K562 (cell line): ENCODE results near the gene ZNF26. TPM values are rescaled to one million over a fixed set of nuclear protein-coding genes. Genes with fewer than 3 reads are reported as not detected.

ENCODE experiments used
- CREBBP ChIP-seq: IDR thresholded peaks from one replicate; pipeline ENCODE4 v1.6.1; 2012; ENCODE audit warnings: low read depth, mild to moderate bottlenecking, control low read depth, inconsistent platforms, low read length
- E2F4 ChIP-seq: sonication (generic); formaldehyde crosslinking; IDR thresholded peaks from 2 replicates; pipeline ENCODE4 v1.8.0; 2022; ENCODE audit warnings: mild to moderate bottlenecking, low read depth, missing genetic modification reagents
- FOS ChIP-seq: IDR thresholded peaks from 3 replicates; pipeline ENCODE4 v1.6.1; 2011; ENCODE audit not compliant: insufficient read length; ENCODE audit errors: extremely low read depth
- FOXP1 ChIP-seq: sonication (generic); formaldehyde crosslinking; IDR thresholded peaks from 2 replicates; pipeline ENCODE4 v1.8.0; 2022; ENCODE audit warnings: mild to moderate bottlenecking, missing genetic modification reagents
- ILF3 ChIP-seq: fragments of 450-650 bp; IDR thresholded peaks from 2 replicates; pipeline ENCODE4 v1.6.1; 2018; ENCODE audit warnings: antibody characterized with exemption, mild to moderate bottlenecking, moderate library complexity, borderline replicate concordance
- NBN ChIP-seq: fragments of 450-650 bp; IDR thresholded peaks from 2 replicates; pipeline ENCODE4 v1.6.1; 2016; ENCODE audit warnings: low read depth, mild to moderate bottlenecking
- NFIX ChIP-seq: fragments of 250-450 bp; sonication (Bioruptor Pico); IDR thresholded peaks from 2 replicates; pipeline ENCODE4 v1.4.0; 2020; ENCODE audit warnings: low read depth, mild to moderate bottlenecking, moderate library complexity
- PCBP1 ChIP-seq: fragments of 200-400 bp; formaldehyde crosslinking; IDR thresholded peaks from 2 replicates; pipeline ENCODE4 v1.6.1; 2018; ENCODE audit warnings: mild to moderate bottlenecking, low read depth, low read length; ENCODE audit not compliant: poor library complexity, severe bottlenecking
- RCOR1 ChIP-seq, 2 experiments: IDR thresholded peaks; 2 replicates each; pipeline ENCODE4 v1.6.1; 2012; ENCODE audit warnings: low read depth in 2 of 2, low read length in 2 of 2, borderline replicate concordance in 1 of 2, improper control_type of control experiment in 1 of 2
- WHSC1 ChIP-seq: IDR thresholded peaks from one replicate; pipeline ENCODE4 v1.6.1; 2012; ENCODE audit warnings: low read length, control low read depth, inconsistent platforms
- ZBTB7A ChIP-seq: IDR thresholded peaks from 2 replicates; pipeline ENCODE4 v1.6.1; 2011; ENCODE audit warnings: low read depth, mild to moderate bottlenecking, low read length, moderate library complexity, borderline replicate concordance; ENCODE audit not compliant: control insufficient read depth
- polyA plus RNA-seq, 8 experiments: library from polyadenylated mRNA; depleted of rRNA in 4 of 8; stranded (reverse) in 5 of 8; unstranded in 3 of 8; fragments of >200 nt; fragmentation: Nextera tagmentation in 2 of 8; fragmentation: Illumina TruSeq in 1 of 8; extraction: Ambion mirVana in 2 of 8; extraction: Trizol in 1 of 8; gene quantifications; 2 replicates each; pipeline versions ENCODE4 v1.2.1 to v1.2.3, GENCODE V29; 2011 to 2014; ENCODE audit warnings: inconsistent platforms in 1 of 8, missing spikeins in 1 of 8
- total RNA-seq, 7 experiments: library from RNA; depleted of rRNA in 6 of 7; stranded (reverse); fragments of >200 nt in 6 of 7; fragmentation: Illumina TruSeq in 2 of 7; extraction: Trizol in 2 of 7; gene quantifications; 2 replicates each; pipeline versions ENCODE4 v1.2.1 to v1.2.3, GENCODE V29; 2011 to 2021; ENCODE audit warnings: low replicate concordance in 1 of 7
- TF ChIP-seq, protein P1 (sequence below): fragments of 450-650 bp; IDR thresholded peaks from 2 replicates; pipeline ENCODE4 v1.6.1; 2016; ENCODE audit warnings: mild to moderate bottlenecking, moderate library complexity

ZNF26 gene
- total and polyA plus RNA-seq, 9 of the 15 experiments (the other 6 are each of a cell fraction or from before 2014, with no cell fraction given), result 1.2 to 14.1 (median 8.0) TPM

- TF ChIP-seq, protein P1, sequence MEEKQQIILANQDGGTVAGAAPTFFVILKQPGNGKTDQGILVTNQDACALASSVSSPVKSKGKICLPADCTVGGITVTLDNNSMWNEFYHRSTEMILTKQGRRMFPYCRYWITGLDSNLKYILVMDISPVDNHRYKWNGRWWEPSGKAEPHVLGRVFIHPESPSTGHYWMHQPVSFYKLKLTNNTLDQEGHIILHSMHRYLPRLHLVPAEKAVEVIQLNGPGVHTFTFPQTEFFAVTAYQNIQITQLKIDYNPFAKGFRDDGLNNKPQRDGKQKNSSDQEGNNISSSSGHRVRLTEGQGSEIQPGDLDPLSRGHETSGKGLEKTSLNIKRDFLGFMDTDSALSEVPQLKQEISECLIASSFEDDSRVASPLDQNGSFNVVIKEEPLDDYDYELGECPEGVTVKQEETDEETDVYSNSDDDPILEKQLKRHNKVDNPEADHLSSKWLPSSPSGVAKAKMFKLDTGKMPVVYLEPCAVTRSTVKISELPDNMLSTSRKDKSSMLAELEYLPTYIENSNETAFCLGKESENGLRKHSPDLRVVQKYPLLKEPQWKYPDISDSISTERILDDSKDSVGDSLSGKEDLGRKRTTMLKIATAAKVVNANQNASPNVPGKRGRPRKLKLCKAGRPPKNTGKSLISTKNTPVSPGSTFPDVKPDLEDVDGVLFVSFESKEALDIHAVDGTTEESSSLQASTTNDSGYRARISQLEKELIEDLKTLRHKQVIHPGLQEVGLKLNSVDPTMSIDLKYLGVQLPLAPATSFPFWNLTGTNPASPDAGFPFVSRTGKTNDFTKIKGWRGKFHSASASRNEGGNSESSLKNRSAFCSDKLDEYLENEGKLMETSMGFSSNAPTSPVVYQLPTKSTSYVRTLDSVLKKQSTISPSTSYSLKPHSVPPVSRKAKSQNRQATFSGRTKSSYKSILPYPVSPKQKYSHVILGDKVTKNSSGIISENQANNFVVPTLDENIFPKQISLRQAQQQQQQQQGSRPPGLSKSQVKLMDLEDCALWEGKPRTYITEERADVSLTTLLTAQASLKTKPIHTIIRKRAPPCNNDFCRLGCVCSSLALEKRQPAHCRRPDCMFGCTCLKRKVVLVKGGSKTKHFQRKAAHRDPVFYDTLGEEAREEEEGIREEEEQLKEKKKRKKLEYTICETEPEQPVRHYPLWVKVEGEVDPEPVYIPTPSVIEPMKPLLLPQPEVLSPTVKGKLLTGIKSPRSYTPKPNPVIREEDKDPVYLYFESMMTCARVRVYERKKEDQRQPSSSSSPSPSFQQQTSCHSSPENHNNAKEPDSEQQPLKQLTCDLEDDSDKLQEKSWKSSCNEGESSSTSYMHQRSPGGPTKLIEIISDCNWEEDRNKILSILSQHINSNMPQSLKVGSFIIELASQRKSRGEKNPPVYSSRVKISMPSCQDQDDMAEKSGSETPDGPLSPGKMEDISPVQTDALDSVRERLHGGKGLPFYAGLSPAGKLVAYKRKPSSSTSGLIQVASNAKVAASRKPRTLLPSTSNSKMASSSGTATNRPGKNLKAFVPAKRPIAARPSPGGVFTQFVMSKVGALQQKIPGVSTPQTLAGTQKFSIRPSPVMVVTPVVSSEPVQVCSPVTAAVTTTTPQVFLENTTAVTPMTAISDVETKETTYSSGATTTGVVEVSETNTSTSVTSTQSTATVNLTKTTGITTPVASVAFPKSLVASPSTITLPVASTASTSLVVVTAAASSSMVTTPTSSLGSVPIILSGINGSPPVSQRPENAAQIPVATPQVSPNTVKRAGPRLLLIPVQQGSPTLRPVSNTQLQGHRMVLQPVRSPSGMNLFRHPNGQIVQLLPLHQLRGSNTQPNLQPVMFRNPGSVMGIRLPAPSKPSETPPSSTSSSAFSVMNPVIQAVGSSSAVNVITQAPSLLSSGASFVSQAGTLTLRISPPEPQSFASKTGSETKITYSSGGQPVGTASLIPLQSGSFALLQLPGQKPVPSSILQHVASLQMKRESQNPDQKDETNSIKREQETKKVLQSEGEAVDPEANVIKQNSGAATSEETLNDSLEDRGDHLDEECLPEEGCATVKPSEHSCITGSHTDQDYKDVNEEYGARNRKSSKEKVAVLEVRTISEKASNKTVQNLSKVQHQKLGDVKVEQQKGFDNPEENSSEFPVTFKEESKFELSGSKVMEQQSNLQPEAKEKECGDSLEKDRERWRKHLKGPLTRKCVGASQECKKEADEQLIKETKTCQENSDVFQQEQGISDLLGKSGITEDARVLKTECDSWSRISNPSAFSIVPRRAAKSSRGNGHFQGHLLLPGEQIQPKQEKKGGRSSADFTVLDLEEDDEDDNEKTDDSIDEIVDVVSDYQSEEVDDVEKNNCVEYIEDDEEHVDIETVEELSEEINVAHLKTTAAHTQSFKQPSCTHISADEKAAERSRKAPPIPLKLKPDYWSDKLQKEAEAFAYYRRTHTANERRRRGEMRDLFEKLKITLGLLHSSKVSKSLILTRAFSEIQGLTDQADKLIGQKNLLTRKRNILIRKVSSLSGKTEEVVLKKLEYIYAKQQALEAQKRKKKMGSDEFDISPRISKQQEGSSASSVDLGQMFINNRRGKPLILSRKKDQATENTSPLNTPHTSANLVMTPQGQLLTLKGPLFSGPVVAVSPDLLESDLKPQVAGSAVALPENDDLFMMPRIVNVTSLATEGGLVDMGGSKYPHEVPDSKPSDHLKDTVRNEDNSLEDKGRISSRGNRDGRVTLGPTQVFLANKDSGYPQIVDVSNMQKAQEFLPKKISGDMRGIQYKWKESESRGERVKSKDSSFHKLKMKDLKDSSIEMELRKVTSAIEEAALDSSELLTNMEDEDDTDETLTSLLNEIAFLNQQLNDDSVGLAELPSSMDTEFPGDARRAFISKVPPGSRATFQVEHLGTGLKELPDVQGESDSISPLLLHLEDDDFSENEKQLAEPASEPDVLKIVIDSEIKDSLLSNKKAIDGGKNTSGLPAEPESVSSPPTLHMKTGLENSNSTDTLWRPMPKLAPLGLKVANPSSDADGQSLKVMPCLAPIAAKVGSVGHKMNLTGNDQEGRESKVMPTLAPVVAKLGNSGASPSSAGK, result no peak
- TF ChIP-seq E2F4, result no peak
- TF ChIP-seq FOS, result no peak
- no peak for TF ChIP-seq ILF3
- TF ChIP-seq WHSC1, result no peak
- no peak for TF ChIP-seq ZBTB7A
- TF ChIP-seq RCOR1 (IDR thresholded peaks at IDR 0.05; ENCODE audit: borderline replicate concordance in 1 of 2, low read depth in 2 of 2, low read length in 2 of 2), result no peak
- no peak for TF ChIP-seq FOXP1 (CRISPR knock-in tag)
- TF ChIP-seq NBN, result no peak
- no peak for TF ChIP-seq PCBP1
- no peak for TF ChIP-seq NFIX
- no peak for TF ChIP-seq CREBBP
Observed at GRCh38 chr12:132948146-132949066, 37.8 kb upstream of the ZNF26 start (continued).
